Thoracic aorta (tissue), 2 donors: ENCODE results near the gene CCDC18. TPM values are rescaled to one million over a fixed set of nuclear protein-coding genes. Genes with fewer than 3 reads are reported as not detected.
"Not testable (repeated sequence)": the region's sequence is repeated elsewhere in the genome, so short reads cannot be mapped to it uniquely, and the experiment has no call there.

ENCODE experiments used
- ATAC-seq: fragments of 150-250 bp; one replicate; pipeline ENCODE4 v1.8.0; 2017; ENCODE audit warnings: low read depth; ENCODE audit not compliant: insufficient number of reproducible peaks, low FRiP score
- DNase-seq: peaks from one replicate; pipeline ENCODE4 v3.0.0-alpha.2; 2020; ENCODE audit warnings: low spot score
- H3K27ac ChIP-seq, 2 donors: fragments of 200-600 bp; sonication (generic); 1 replicate in 1 of 2; 2 replicates in 1 of 2; pipeline ENCODE4 v1.5.1; 2016; ENCODE audit warnings: mild to moderate bottlenecking in 2 of 2, moderate library complexity in 2 of 2
- H3K27me3 ChIP-seq: fragments of 200-600 bp; sonication (generic); replicated peaks from 2 replicates; pipeline ENCODE4 v1.6.0; 2016; ENCODE audit warnings: mild to moderate bottlenecking; ENCODE audit not compliant: insufficient read depth
- H3K36me3 ChIP-seq: fragments of 200-600 bp; sonication (generic); one replicate; pipeline ENCODE4 v1.5.1; 2016
- H3K4me1 ChIP-seq, 2 donors: fragments of 200-600 bp; sonication (generic); 1 replicate in 1 of 2; 2 replicates in 1 of 2; pipeline versions ENCODE4 v1.5.1 to v1.6.0; 2016; ENCODE audit warnings: low read depth in 2 of 2, mild to moderate bottlenecking in 1 of 2; ENCODE audit not compliant: control insufficient read depth in 1 of 2
- H3K4me3 ChIP-seq: fragments of 200-600 bp; sonication (generic); 2 replicates; pipeline ENCODE4 v1.5.1; 2016; ENCODE audit warnings: mild to moderate bottlenecking
- H3K9me3 ChIP-seq: fragments of 200-600 bp; sonication (generic); 2 replicates; pipeline ENCODE4 v1.5.1; 2016
- CTCF ChIP-seq: fragments of 200-600 bp; sonication (generic); IDR thresholded peaks from one replicate; pipeline ENCODE4 v1.5.1; 2019; ENCODE audit warnings: antibody characterized with exemption
- total RNA-seq, 2 donors: library from RNA; depleted of rRNA; stranded (reverse); fragments of >200 nt; gene quantifications; one replicate each; pipeline versions ENCODE4 v1.1.0 to v1.2.3, GENCODE V29; 2016

CCDC18 gene
- total RNA-seq, 2 donors from 2014 or later: 1.9 to 4.0 TPM

- no peak for ATAC-seq
- TF ChIP-seq CTCF: no peak
- Histone ChIP-seq H3K27ac (no peak overlapping the region), H3K4me1 (no peaks in the 10 kb centered on the region), H3K27me3 (no peaks in the 10 kb centered on the region), H3K9me3 (peaks cover 4% of the 10 kb centered on the region), H3K36me3 (no peaks in the 10 kb centered on the region), H3K4me3 (no peak overlapping the region)
- DNase-seq: no peak
Measured at GRCh38 chr1:93262645-93263044, 82.1 kb downstream of the CCDC18 start.

- not testable (repeated sequence) for H3K27ac ChIP-seq, H3K9me3 ChIP-seq, H3K27me3 ChIP-seq, DNase-seq, H3K4me3 ChIP-seq, H3K36me3 ChIP-seq, H3K4me1 ChIP-seq, ATAC-seq
Measured at GRCh38 chr1:93268888-93269287, 88.4 kb downstream of the CCDC18 start.

- not testable (repeated sequence) for H3K4me1 ChIP-seq, H3K27ac ChIP-seq, ATAC-seq, DNase-seq, H3K9me3 ChIP-seq, H3K4me3 ChIP-seq, H3K36me3 ChIP-seq, H3K27me3 ChIP-seq
Measured at GRCh38 chr1:93275262-93275633, 94.7 kb downstream of the CCDC18 start.

GRCh38 chr1:93275634-93276295 is 95.2 kb downstream of the CCDC18 start:
- Histone ChIP-seq H3K27me3 (no peaks in the 10 kb centered on the region), H3K4me3 (no peak overlapping the region), H3K9me3 (peaks cover 5% of the 10 kb centered on the region), H3K36me3 (no peaks in the 10 kb centered on the region), H3K4me1 (no peaks in the 10 kb centered on the region), H3K27ac (no peak overlapping the region)
- TF ChIP-seq CTCF: no peak
- no peak for ATAC-seq
- no peak for DNase-seq

GRCh38 chr1:93277530-93277929 is 97.0 kb downstream of the CCDC18 start:
- H3K4me1 ChIP-seq, H3K4me3 ChIP-seq, DNase-seq, H3K27ac ChIP-seq, ATAC-seq, H3K27me3 ChIP-seq, H3K36me3 ChIP-seq, H3K9me3 ChIP-seq: not testable (repeated sequence)

GRCh38 chr1:93283496-93283895 is 103.0 kb downstream of the CCDC18 start:
- Histone ChIP-seq H3K9me3 (peaks cover 5% of the 10 kb centered on the region), H3K27me3 (no peaks in the 10 kb centered on the region), H3K36me3 (no peaks in the 10 kb centered on the region), H3K4me1 (no peaks in the 10 kb centered on the region), H3K4me3 (no peak overlapping the region), H3K27ac (no peak overlapping the region)
- DNase-seq: no peak
- no peak for TF ChIP-seq CTCF
- ATAC-seq: no peak

- no peaks in the 10 kb centered on the region for H3K36me3 ChIP-seq
- H3K9me3 ChIP-seq: no peaks in the 10 kb centered on the region
- no peak for DNase-seq
- H3K4me3 ChIP-seq: no peak overlapping the region
- no peak overlapping the region for H3K27ac ChIP-seq
- no peaks in the 10 kb centered on the region for H3K4me1 ChIP-seq
- no peak for TF ChIP-seq CTCF
- no peak for ATAC-seq
- no peaks in the 10 kb centered on the region for H3K27me3 ChIP-seq
Measured at GRCh38 chr1:93288558-93288957, 108.0 kb downstream of the CCDC18 start.
